Esophagus (tissue), 2 donors: ENCODE measurements around the gene METTL9. TPM values are rescaled to one million over a fixed set of nuclear protein-coding genes. Genes with fewer than 3 reads are reported as not detected.
"Not testable (repeated sequence)": the region's sequence is repeated elsewhere in the genome, so short reads cannot be mapped to it uniquely, and the experiment has no call there.

Source experiments
- H3K27ac ChIP-seq, 2 donors: one replicate each; pipeline ENCODE4 v1.5.1; 2013; ENCODE audit warnings: low read depth in 2 of 2, mild to moderate bottlenecking in 2 of 2, inconsistent platforms in 1 of 2, low read length in 1 of 2, moderate library complexity in 1 of 2
- H3K27me3 ChIP-seq, 2 donors: one replicate each; pipeline ENCODE4 v1.6.1; 2013; ENCODE audit warnings: low read length in 2 of 2, control low read depth in 1 of 2, mild to moderate bottlenecking in 1 of 2; ENCODE audit not compliant: insufficient read depth in 2 of 2, control insufficient read depth in 1 of 2
- H3K36me3 ChIP-seq, 2 donors: one replicate each; pipeline ENCODE4 v1.6.1; 2013; ENCODE audit warnings: low read length in 1 of 2; ENCODE audit not compliant: control insufficient read depth in 2 of 2, insufficient read depth in 2 of 2
- H3K4me1 ChIP-seq, 2 donors: one replicate each; pipeline ENCODE4 v1.6.1; 2013; ENCODE audit warnings: low read length in 1 of 2; ENCODE audit not compliant: control insufficient read depth in 2 of 2, insufficient read depth in 2 of 2
- H3K4me3 ChIP-seq, 2 donors: one replicate each; pipeline ENCODE4 v1.5.1; 2013; ENCODE audit warnings: low read length in 2 of 2, mild to moderate bottlenecking in 2 of 2, low read depth in 1 of 2, moderate library complexity in 1 of 2
- H3K9me3 ChIP-seq, 2 donors: one replicate each; pipeline ENCODE4 v1.6.1; 2013; ENCODE audit warnings: mild to moderate bottlenecking in 2 of 2, low read depth in 1 of 2, low read length in 1 of 2, moderate library complexity in 1 of 2; ENCODE audit not compliant: control insufficient read depth in 2 of 2, insufficient read depth in 1 of 2
- WGBS, 2 donors: extraction: QIAGEN DNeasy Blood & Tissue Kit; methylation state at CpG; one replicate each; pipeline ENCODE4 v1.1.7; 2013; 5-methylcytosine and 5-hydroxymethylcytosine counted together
- polyA plus RNA-seq, 2 donors: library from polyadenylated mRNA; stranded (reverse); fragments of 200-250 nt; gene quantifications; one replicate each; pipeline ENCODE4 v1.2.3, GENCODE V29; 2013
- donor health status: healthy with polysubstance abuse.
- donor health status: Bipolar disorder and iron deficiency.

METTL9 gene
- polyA plus RNA-seq, 2 donors, result 20.7 to 57.0 TPM

DNA sequence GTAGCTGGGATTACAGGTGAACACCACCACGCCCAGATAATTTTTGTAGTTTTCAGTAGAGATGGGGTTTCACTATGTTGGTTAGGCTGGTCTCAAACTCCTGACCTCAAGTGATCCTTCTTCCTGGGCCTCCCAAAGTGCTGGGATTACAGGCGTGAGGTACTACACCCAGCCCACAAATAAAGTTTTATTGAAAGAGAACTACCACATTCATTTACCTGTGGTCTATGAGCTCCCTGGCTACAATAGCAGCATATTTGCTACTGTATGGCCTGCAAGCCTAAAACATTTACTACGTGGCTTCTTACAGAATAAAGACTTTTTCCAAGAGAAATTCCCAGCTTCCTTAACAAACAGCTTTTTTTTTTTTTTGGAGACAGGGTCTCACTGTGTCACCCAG, 3.4 kb downstream of the METTL9 start:
- Histone ChIP-seq H3K27ac (peak overlapping the region in 1 of 2 donors; percentile 3), H3K36me3 (no peaks in the 10 kb centered on the region), H3K4me3 (no peak overlapping the region), H3K4me1 (no peaks in the 10 kb centered on the region), H3K9me3 (no peaks in the 10 kb centered on the region), H3K27me3 (no peaks in the 10 kb centered on the region)
- WGBS, 2 donors, result 94% methylated on average over 3 of the region's 3 CpGs

DNA sequence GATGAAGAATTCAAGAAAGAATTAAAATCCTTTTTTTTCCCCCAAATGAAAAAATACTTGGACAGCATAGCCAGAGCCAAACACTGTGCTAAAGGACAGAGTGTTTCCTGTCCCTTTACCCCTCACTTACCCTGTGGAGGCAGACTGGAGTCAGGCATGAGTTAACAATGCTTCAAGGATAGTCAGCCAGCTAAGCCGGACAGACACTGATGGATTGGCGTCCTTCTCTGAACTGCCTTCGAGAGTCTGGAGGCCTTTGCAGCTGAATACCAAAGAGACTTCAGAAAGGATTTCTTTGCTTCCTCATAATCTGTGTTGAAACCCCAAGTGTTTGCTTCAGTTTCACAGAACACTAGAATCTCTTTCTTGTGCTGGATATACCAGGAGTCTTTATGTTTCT, 4.6 kb downstream of the METTL9 start:
- H3K9me3 ChIP-seq, result no peaks in the 10 kb centered on the region
- H3K36me3 ChIP-seq, result no peaks in the 10 kb centered on the region
- H3K4me1 ChIP-seq, result peaks cover 0 to 2% of the 10 kb centered on the region in 2 donors
- H3K4me3 ChIP-seq, result no peak overlapping the region
- WGBS, 2 donors, result 24 to 26% methylated on average over 3 of the region's 3 CpGs
- H3K27me3 ChIP-seq, result no peaks in the 10 kb centered on the region
- peak overlapping the region in 1 of 2 donors; percentile 44 for H3K27ac ChIP-seq

DNA sequence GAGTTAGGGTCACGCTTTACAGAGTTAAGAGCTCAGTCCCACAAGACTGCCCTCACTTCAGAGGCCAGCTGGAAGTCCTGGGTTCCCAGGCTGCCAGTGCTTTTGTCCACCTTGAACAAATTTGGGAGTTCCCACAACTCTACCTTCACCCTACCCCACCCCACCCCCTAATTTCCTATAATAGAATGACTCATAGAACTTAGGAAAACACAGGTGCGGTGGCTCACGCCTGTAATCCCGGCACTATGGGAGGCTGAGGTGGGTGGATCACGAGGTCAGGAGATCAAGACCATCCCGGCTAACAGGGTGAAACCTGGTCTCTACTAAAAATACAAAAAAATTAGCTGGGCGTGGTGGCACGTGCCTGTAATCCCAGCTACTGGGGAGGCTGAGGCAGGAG, 6.5 kb downstream of the METTL9 start:
- not testable (repeated sequence) for H3K9me3 ChIP-seq, H3K27me3 ChIP-seq, H3K4me1 ChIP-seq, H3K4me3 ChIP-seq, H3K36me3 ChIP-seq
- peak overlapping the region in 1 of 2 donors; percentile 47 for H3K27ac ChIP-seq
- WGBS, 2 donors, result 67 to 76% methylated on average over 8 of the region's 8 CpGs

DNA sequence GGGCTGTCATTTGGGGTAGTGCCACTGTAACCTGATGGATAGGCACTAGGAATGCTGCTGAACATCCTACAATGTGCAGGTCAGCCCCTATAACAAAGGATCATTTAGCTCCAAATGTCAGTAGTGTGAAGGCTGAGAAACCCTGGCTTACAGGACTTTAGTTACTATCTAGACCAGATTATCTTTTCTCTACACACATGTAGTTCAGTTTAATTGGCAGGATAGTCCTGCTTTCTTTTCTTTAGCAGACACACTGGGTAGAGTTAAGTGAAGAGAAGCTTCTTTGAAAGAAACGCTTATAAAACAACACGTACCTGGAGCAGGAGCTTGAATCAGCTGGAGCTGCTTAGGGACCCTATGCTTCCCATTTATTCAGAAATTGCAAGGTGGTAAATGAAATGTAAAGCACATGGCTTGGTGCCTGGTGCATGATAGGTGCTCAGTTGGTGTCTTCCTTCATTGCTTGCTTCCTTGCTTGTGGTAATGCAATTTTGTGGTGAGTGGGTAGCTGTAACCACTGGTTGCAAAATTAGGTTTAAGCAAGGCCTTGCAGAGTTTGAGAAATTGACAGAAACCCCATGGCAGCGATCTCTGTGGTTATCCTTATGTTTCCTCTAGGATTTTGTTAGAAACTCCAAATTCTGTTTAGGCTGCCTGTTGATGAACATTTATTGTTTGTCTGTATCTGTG, 9.4 kb downstream of the METTL9 start:
- Histone ChIP-seq H3K9me3 (no peaks in the 10 kb centered on the region), H3K4me3 (no peak overlapping the region), H3K27ac (no peak overlapping the region), H3K27me3 (no peaks in the 10 kb centered on the region), H3K4me1 (peaks cover 0 to 2% of the 10 kb centered on the region in 2 donors), H3K36me3 (no peaks in the 10 kb centered on the region)
- 86% methylated on average over 3 of the region's 3 CpGs for WGBS, 2 donors

DNA sequence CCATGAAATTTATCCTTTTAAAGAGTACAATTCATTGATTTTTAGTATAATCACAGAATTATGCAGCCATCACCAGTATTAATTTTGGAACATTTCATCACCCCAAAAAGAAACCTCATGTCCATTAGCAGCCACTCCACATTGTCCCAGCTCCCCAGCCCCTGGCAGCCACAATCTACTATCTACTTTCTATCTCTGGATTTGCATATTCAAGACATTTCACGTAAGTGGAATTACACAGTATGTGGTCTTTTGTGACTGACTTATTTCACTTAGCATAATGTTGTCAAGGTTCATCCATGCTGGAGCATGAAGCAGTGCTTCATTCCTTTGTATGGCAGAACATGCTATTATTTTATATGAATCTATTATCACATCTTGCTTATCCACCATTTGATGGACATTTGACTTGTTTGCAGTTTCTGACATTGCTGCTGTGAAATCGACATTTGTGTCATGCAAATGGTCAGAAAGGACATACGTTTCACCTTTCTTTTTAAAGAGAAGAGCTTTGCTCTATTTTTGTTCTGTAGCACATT, 10.7 kb downstream of the METTL9 start:
- Histone ChIP-seq H3K36me3 (no peaks in the 10 kb centered on the region), H3K4me3 (no peak overlapping the region), H3K27me3 (no peaks in the 10 kb centered on the region), H3K9me3 (no peaks in the 10 kb centered on the region), H3K27ac (no peak overlapping the region), H3K4me1 (peaks cover 0 to 2% of the 10 kb centered on the region in 2 donors)
- 84 to 91% methylated on average over 3 of the region's 3 CpGs for WGBS, 2 donors

DNA sequence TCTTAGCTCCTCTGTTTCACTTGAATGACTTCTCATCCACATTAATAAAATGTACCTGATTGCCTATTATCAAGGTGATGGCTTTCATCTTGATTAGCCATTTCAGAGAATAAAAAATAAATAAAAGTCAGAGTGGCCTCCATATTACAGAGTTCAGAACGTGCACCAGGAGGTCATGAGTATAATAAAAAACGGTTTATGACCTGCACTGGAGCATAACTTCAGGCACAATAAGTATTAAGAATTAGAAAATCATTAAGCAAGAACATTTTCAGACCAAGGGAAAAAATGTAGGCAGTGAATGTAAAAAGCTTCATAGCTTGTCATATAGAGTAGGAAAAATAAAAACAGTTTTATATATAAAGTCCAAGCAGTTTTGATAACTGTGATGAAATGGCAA, 11.4 kb downstream of the METTL9 start:
- no peaks in the 10 kb centered on the region for H3K27me3 ChIP-seq
- no peaks in the 10 kb centered on the region for H3K9me3 ChIP-seq
- peaks cover 0 to 2% of the 10 kb centered on the region in 2 donors for H3K4me1 ChIP-seq
- 59 to 70% methylated on average over 2 of the region's 2 CpGs for WGBS, 2 donors
- no peak overlapping the region for H3K4me3 ChIP-seq
- H3K27ac ChIP-seq, result no peak overlapping the region
- no peaks in the 10 kb centered on the region for H3K36me3 ChIP-seq

DNA sequence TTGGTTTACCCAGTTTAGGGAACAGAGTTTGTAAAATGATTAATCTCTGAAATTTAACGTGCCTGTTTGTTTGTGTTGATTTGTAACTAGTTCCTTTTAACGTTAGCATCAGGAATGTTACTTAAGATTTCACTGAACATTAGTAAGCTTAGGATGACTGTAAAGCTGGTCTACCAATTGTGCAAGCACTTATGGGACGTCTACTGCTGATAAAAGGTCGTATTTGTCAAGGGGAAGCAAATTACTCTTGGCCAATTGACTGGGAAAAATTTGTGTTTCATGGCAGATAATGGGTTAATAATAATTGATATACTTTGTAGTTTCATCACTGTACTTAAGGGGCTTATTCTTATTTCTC, 11.8 kb downstream of the METTL9 start:
- WGBS, 2 donors, result 43 to 51% methylated on average over 4 of the region's 4 CpGs
- Histone ChIP-seq H3K4me3 (no peak overlapping the region), H3K27ac (no peak overlapping the region), H3K36me3 (no peaks in the 10 kb centered on the region), H3K4me1 (peaks cover 0 to 2% of the 10 kb centered on the region in 2 donors), H3K27me3 (no peaks in the 10 kb centered on the region), H3K9me3 (no peaks in the 10 kb centered on the region)

DNA sequence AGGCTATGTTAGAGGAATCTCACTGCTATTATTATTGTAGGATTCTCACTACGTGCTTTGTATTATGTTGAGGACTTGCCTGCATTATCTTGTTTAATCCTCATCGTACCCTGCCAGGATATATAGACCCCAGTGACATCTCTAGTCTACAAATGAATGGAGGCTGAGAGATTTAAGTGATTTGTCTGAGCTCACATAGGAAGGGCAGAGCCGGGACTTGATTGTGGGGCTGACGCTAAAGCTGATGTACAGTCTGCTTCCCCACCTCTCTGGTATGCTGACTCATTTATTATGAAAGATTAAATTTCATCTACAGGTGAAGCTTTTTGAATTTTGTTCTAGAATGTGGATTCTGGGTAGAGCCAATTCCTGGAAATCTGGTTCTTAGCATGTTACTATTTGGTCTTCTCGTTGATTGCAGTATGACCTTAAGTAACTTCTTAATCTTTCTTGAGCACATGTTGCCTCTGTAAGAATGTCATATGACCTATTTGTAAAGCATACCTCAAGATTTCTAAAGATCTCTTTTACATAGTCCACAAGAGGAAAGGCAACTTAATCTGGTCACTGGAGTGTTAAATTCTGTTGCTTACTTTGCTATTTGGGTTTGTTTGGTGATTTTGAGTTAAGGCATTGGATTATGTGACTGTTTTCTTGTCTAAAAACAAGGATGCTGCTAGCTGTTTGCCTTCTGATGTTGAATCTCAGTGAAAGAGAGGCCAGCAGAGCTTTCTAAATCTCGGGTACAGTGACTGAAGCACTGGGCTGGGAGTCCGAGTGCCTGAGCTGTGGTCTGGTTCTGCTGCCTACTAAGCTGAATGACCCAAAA, 12.4 kb downstream of the METTL9 start:
- H3K4me3 ChIP-seq, result no peak overlapping the region
- peak overlapping the region; percentile 17 to 77 for H3K27ac ChIP-seq
- H3K27me3 ChIP-seq, result no peaks in the 10 kb centered on the region
- 35 to 40% methylated on average over 7 of the region's 7 CpGs for WGBS, 2 donors
- H3K36me3 ChIP-seq, result no peaks in the 10 kb centered on the region
- H3K9me3 ChIP-seq, result no peaks in the 10 kb centered on the region
- peaks cover 0 to 2% of the 10 kb centered on the region in 2 donors for H3K4me1 ChIP-seq

DNA sequence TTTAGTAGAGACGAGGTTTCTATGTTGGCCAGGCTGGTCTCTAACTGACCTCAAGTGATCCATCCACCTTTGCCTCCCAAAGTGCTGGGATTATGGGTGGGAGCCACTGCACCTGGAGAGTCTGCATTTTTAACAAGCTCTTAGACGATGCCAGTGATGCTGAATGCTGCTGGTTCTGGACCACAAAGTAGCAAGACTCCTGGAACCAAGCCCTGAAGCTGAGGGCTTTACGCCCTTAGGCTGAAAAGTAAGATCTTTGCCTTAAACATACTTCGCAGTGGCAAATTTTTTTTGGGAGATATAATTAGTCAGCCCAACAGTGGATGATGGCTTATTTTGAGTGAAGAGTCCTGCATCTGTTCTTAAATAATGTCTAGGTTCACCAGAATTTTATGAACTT, 14.0 kb downstream of the METTL9 start:
- 93% methylated on average over 4 of the region's 4 CpGs for WGBS, 2 donors
- Histone ChIP-seq H3K27ac (no peak overlapping the region), H3K9me3 (no peaks in the 10 kb centered on the region), H3K27me3 (no peaks in the 10 kb centered on the region), H3K4me1 (peaks cover 0 to 2% of the 10 kb centered on the region in 2 donors), H3K36me3 (no peaks in the 10 kb centered on the region), H3K4me3 (no peak overlapping the region)
